Spleen (tissue), 11 donors: ENCODE data around the gene TBC1D10B. TPM values are rescaled to one million over a fixed set of nuclear protein-coding genes. Genes with fewer than 3 reads are reported as not detected.

Experiments used
- DNase-seq: peaks from one replicate; pipeline ENCODE4 v3.0.0-alpha.2; 2020
- H3K27ac ChIP-seq, 8 donors: fragments of 200-600 bp; sonication (generic) in 7 of 8; 1 replicate in 4 of 8; 2 replicates in 4 of 8; pipeline versions ENCODE4 v1.5.0 to v1.8.0; 2016 to 2021; ENCODE audit warnings: inconsistent platforms in 4 of 8, mild to moderate bottlenecking in 4 of 8, moderate library complexity in 1 of 8
- H3K27me3 ChIP-seq, 7 donors: fragments of 200-600 bp; sonication (generic) in 6 of 7; replicated peaks in 1 of 7; 1 replicate in 4 of 7; 2 replicates in 3 of 7; pipeline versions ENCODE4 v1.5.0 to v1.8.0; 2016 to 2021; ENCODE audit warnings: inconsistent platforms in 3 of 7, mild to moderate bottlenecking in 1 of 7
- H3K36me3 ChIP-seq, 6 donors: fragments of 200-600 bp; sonication (generic) in 5 of 6; 1 replicate in 4 of 6; 2 replicates in 2 of 6; pipeline versions ENCODE4 v1.5.0 to v1.8.0; 2016 to 2021; ENCODE audit warnings: inconsistent platforms in 2 of 6
- H3K4me1 ChIP-seq, 6 donors: fragments of 200-600 bp; sonication (generic) in 5 of 6; 1 replicate in 3 of 6; 2 replicates in 3 of 6; pipeline versions ENCODE4 v1.5.0 to v1.8.0; 2016 to 2021; ENCODE audit warnings: inconsistent platforms in 3 of 6
- H3K4me3 ChIP-seq, 8 donors: fragments of 200-600 bp; sonication (generic) in 7 of 8; 1 replicate in 4 of 8; 2 replicates in 4 of 8; pipeline versions ENCODE4 v1.5.0 to v1.8.0; 2016 to 2021; ENCODE audit warnings: inconsistent platforms in 4 of 8, mild to moderate bottlenecking in 4 of 8, moderate library complexity in 2 of 8
- H3K9me3 ChIP-seq, 8 donors: fragments of 200-600 bp; sonication (generic) in 7 of 8; 1 replicate in 4 of 8; 2 replicates in 4 of 8; pipeline versions ENCODE4 v1.5.0 to v1.8.0; 2016 to 2021; ENCODE audit warnings: inconsistent platforms in 4 of 8
- CTCF ChIP-seq, 11 experiments: fragments of 200-600 bp in 7 of 11; fragments of 450-650 bp in 4 of 11; sonication (generic) in 4 of 11; IDR thresholded peaks in 8 of 11; conservative IDR thresholded peaks in 3 of 11; 1 replicate in 7 of 11; 2 replicates in 4 of 11; pipeline versions ENCODE4 v1.4.0 to v1.8.0; 2016 to 2021; ENCODE audit warnings: antibody characterized with exemption in 11 of 11, inconsistent platforms in 4 of 11, mild to moderate bottlenecking in 1 of 11
- POLR2A ChIP-seq, 3 donors: fragments of 450-650 bp; IDR thresholded peaks; one replicate each; pipeline ENCODE4 v1.5.1; 2017; ENCODE audit warnings: antibody characterized with exemption in 3 of 3, mild to moderate bottlenecking in 1 of 3
- POLR2AphosphoS5 ChIP-seq, 3 donors: sonication (generic); formaldehyde crosslinking; IDR thresholded peaks; one replicate each; pipeline ENCODE4 v1.5.1; 2017; ENCODE audit warnings: antibody characterized with exemption in 3 of 3
- WGBS, 5 donors: extraction: QIAGEN DNeasy Blood & Tissue Kit in 3 of 5; methylation state at CpG; one replicate each; pipeline versions ENCODE4 v1.1.5 to v1.1.7; 2013 to 2018; 5-methylcytosine and 5-hydroxymethylcytosine counted together
- intact Hi-C: fragments of 100-400 bp; cut with DNase I; formaldehyde crosslinking; loops from one replicate; pipeline ENCODE4 v1.15.0; 2023; ENCODE audit warnings: low total_unique reads
- polyA plus RNA-seq, 3 donors: library from polyadenylated mRNA; stranded (reverse); fragments of 200-250 nt; gene quantifications; one replicate each; pipeline ENCODE4 v1.2.1, GENCODE V29; 2013
- total RNA-seq, 7 donors: library from RNA; depleted of rRNA in 3 of 7; stranded (reverse); fragments of >200 nt in 3 of 7; fragmentation: NEBNext Ultra II Directional in 4 of 7; extraction: Animal tissue kit (Norgen Biotek cat#: 25700) in 4 of 7; gene quantifications; one replicate each; pipeline versions ENCODE4 v1.1.0 to v1.2.1, GENCODE V29; 2016 to 2021
- donor health status: healthy with polysubstance abuse.
- donor health status: DM: no; HTN: no; CAD: no; lungs with moderate emphysema.
- donor health status: DM: no; HTN: no; CAD: no.
- donor health status: Bipolar disorder and iron deficiency.
- donor health status: healthy.
- donor health status: DM: no; HTN: no; CAD: no.
- donor health status: DM: yes; HTN: yes; CAD: no.

The TBC1D10B gene
- total and polyA plus RNA-seq, 10 donors, result 17.3 to 50.4 (median 40.3) TPM

GRCh38 chr16:30407102-30407803 lies 37.0 kb upstream of the TBC1D10B start, which contains the start of gene ZNF771:
Gene ZNF771, plus strand, starts transcription at chr16:30407606. Its CDS starts 448 bp downstream, at chr16:30408054.
- H3K27ac ChIP-seq, result peak within 1 kb of the TSS; percentile 45 to 90 (median 83)
- H3K27me3 ChIP-seq, result no peaks in the 10 kb centered on the region
- H3K4me1 ChIP-seq, result peaks cover 16 to 50% (median 32%) of the 10 kb centered on the region in 6 donors
- H3K36me3 ChIP-seq, result peaks cover 0 to 12% (median 2%) of the 10 kb centered on the region in 6 donors
- peak within 1 kb of the TSS; percentile 55 to 93 (median 79) for H3K4me3 ChIP-seq
- no peak for TF ChIP-seq POLR2A (IDR thresholded peaks at IDR 0.05)
- peak in 6 of 11 experiments; percentile 17 to 54 (median 34) for TF ChIP-seq CTCF (IDR thresholded peaks at IDR 0.05 in 8 of 11, conservative IDR thresholded peaks at IDR 0.05 in 3 of 11)
- peak; percentile 86 to 91 (median 89) for TF ChIP-seq POLR2AphosphoS5 (IDR thresholded peaks at IDR 0.05)
- no peaks in the 10 kb centered on the region for H3K9me3 ChIP-seq
- peak; percentile 97 for DNase-seq
- 0 to 1% (median 0%) methylated on average over 27 to 65 of the region's 65 CpGs for WGBS, 5 donors
- intact Hi-C loops, result no loop called here

DNA sequence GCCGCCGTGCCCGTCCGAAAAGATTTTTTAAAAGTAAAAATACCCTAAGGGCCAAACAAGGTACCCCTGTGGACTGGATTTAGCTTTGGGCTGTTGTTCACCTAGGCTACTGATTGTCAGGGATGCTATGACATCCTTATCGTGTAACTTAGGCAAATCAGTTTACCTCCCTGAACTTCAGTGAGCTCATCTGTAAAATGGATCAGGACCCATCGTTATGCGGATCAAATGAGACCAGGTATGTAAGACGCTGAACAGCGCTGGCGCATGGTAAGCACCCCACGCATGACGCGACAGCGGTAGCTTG lies 36.5 kb upstream of the TBC1D10B start:
- Histone ChIP-seq H3K4me1 (peaks cover 16 to 51% (median 32%) of the 10 kb centered on the region in 6 donors), H3K36me3 (peaks cover 0 to 9% (median under 1%) of the 10 kb centered on the region in 6 donors), H3K9me3 (no peaks in the 10 kb centered on the region), H3K27me3 (no peaks in the 10 kb centered on the region), H3K27ac (peak overlapping the region in 7 of 8 donors; percentile 73 to 90 (median 85)), H3K4me3 (peak overlapping the region; percentile 55 to 93 (median 79))
- no peak for TF ChIP-seq POLR2A (IDR thresholded peaks at IDR 0.05)
- no peak for TF ChIP-seq CTCF (IDR thresholded peaks at IDR 0.05 in 8 of 11, conservative IDR thresholded peaks at IDR 0.05 in 3 of 11)
- no peak for TF ChIP-seq POLR2AphosphoS5 (IDR thresholded peaks at IDR 0.05)
- intact Hi-C loops, result no loop called here
- WGBS, 5 donors, result 20 to 22% (median 20%) methylated on average over 14 of the region's 14 CpGs
- no peak for DNase-seq

DNA sequence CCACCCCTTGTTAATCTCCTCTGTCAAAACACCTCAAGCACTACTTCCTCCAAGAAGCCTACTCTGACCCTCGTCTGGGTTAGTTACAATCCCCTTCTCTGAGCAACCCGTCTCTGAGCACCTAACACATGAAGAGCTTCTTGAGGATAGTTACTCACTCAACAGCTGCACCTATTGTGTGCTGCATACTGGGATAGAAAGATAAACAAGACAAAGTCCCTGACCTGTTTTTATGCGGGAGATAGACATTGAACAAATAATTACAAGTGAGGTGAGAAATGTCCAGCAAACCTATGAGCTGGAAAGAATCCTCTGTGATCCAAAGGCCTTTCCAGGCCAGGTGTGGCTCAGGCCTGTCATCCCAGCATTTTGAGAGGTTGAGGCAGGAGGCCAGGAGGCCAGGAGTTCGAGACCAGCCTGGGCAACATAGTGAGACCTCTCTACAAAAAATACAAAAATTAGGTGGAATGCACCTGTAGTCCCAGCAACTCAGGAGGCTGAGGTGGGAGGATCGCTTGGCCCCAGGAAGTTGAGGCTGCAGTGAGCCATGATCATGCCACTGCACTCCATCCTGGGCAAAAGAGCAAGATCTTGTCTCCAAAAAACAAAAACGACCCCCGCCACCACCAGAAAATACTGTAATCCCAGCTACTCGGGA lies 31.6 kb upstream of the TBC1D10B start:
- no peaks in the 10 kb centered on the region for H3K27me3 ChIP-seq
- no peak overlapping the region for H3K4me3 ChIP-seq
- H3K4me1 ChIP-seq, result peaks cover 3 to 65% (median 37%) of the 10 kb centered on the region in 6 donors
- WGBS, 5 donors, result 81 to 90% (median 86%) methylated on average over 8 of the region's 8 CpGs
- intact Hi-C loops, result loop anchor here (5.0 kb wide), 1 partner anchor 50 kb away; no protein-coding TSS in a partner anchor
- DNase-seq, result no peak
- no peaks in the 10 kb centered on the region for H3K9me3 ChIP-seq
- peaks cover 0 to 20% (median 13%) of the 10 kb centered on the region in 6 donors for H3K36me3 ChIP-seq
- H3K27ac ChIP-seq, result no peak overlapping the region
- no peak for TF ChIP-seq POLR2A (IDR thresholded peaks at IDR 0.05)
- no peak for TF ChIP-seq POLR2AphosphoS5 (IDR thresholded peaks at IDR 0.05)
- TF ChIP-seq CTCF (IDR thresholded peaks at IDR 0.05 in 8 of 11, conservative IDR thresholded peaks at IDR 0.05 in 3 of 11), result no peak
